ENCODE measurements around the gene GBGT1.

DNA sequence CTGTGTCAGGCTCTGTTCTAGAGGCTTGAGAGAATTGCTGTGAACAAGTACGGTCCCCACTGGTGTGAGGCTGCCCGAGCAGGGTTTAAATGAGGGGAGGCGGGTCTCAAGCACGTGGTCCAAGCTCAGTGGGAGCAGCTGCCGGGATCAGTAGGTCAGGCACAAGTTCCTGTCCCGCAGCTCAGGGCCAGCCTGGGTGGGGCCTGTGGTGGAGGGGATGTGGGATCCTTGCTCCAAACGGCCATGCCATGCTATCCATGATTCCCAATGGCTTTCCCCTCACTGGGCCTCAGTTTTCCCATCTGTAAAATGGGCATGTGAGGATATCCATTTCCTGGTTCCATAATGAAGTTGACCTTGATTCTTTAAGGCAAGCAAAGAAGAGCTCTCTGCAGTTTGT, 28.3 kb upstream of the GBGT1 start:
- TF ChIP-seq, protein P1, sequence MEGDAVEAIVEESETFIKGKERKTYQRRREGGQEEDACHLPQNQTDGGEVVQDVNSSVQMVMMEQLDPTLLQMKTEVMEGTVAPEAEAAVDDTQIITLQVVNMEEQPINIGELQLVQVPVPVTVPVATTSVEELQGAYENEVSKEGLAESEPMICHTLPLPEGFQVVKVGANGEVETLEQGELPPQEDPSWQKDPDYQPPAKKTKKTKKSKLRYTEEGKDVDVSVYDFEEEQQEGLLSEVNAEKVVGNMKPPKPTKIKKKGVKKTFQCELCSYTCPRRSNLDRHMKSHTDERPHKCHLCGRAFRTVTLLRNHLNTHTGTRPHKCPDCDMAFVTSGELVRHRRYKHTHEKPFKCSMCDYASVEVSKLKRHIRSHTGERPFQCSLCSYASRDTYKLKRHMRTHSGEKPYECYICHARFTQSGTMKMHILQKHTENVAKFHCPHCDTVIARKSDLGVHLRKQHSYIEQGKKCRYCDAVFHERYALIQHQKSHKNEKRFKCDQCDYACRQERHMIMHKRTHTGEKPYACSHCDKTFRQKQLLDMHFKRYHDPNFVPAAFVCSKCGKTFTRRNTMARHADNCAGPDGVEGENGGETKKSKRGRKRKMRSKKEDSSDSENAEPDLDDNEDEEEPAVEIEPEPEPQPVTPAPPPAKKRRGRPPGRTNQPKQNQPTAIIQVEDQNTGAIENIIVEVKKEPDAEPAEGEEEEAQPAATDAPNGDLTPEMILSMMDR (IDR thresholded peaks at IDR 0.05; ENCODE audit: low read depth, low read length): no peak
- no peak for TF ChIP-seq EZH2phosphoT487 (IDR thresholded peaks at IDR 0.05; ENCODE audit: low read depth)
